Brain microvascular endothelial cell (primary cell): ENCODE results near the gene ATP1A4.
"Not testable (repeated sequence)": the region's sequence is repeated elsewhere in the genome, so short reads cannot be mapped to it uniquely, and the experiment has no call there.

Experiments used
- DNase-seq: peaks from one replicate; pipeline ENCODE4 v3.0.0-alpha.2; 2020
- H3K27ac ChIP-seq: fragments of 250-450 bp; sonication (Bioruptor Pico); 2 replicates; pipeline ENCODE4 v1.5.1; 2020; ENCODE audit warnings: mild to moderate bottlenecking, moderate library complexity
- H3K27me3 ChIP-seq: fragments of 250-450 bp; sonication (Bioruptor Pico); replicated peaks from 2 replicates; pipeline ENCODE4 v1.5.1; 2020; ENCODE audit warnings: mild to moderate bottlenecking
- H3K36me3 ChIP-seq: fragments of 250-450 bp; sonication (Bioruptor Pico); replicated peaks from 2 replicates; pipeline ENCODE4 v1.5.1; 2020; ENCODE audit warnings: mild to moderate bottlenecking
- H3K4me3 ChIP-seq: 2 replicates; pipeline ENCODE4 v1.5.1; 2011; ENCODE audit warnings: low read depth, mild to moderate bottlenecking, control low read depth, low read length, moderate library complexity
- in situ Hi-C: cut with HindIII; loops from 2 replicates; pipeline ENCODE4 v1.10.0; 2017; ENCODE audit warnings: low sequenced_read_pairs, low pct_ligation_motif_present
- TF ChIP-seq, protein P1 (sequence below): IDR thresholded peaks from 2 replicates; pipeline ENCODE4 v1.5.1; 2011; ENCODE audit warnings: low read depth, mild to moderate bottlenecking, moderate library complexity, low read length, control low read depth, inconsistent platforms; ENCODE audit errors: missing control alignments

The ATP1A4 gene

GRCh38 chr1:160125746-160126145 is 25.7 kb upstream of the ATP1A4 start:
- DNase-seq, result peak; percentile 27
- H3K27ac ChIP-seq, result no peak overlapping the region
- no peaks in the 10 kb centered on the region for H3K36me3 ChIP-seq
- H3K27me3 ChIP-seq, result no peaks in the 10 kb centered on the region
- H3K4me3 ChIP-seq, result no peak overlapping the region
- TF ChIP-seq, protein P1, sequence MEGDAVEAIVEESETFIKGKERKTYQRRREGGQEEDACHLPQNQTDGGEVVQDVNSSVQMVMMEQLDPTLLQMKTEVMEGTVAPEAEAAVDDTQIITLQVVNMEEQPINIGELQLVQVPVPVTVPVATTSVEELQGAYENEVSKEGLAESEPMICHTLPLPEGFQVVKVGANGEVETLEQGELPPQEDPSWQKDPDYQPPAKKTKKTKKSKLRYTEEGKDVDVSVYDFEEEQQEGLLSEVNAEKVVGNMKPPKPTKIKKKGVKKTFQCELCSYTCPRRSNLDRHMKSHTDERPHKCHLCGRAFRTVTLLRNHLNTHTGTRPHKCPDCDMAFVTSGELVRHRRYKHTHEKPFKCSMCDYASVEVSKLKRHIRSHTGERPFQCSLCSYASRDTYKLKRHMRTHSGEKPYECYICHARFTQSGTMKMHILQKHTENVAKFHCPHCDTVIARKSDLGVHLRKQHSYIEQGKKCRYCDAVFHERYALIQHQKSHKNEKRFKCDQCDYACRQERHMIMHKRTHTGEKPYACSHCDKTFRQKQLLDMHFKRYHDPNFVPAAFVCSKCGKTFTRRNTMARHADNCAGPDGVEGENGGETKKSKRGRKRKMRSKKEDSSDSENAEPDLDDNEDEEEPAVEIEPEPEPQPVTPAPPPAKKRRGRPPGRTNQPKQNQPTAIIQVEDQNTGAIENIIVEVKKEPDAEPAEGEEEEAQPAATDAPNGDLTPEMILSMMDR, result no peak
- in situ Hi-C loops, result no loop called here

GRCh38 chr1:160126342-160126741 is 25.1 kb upstream of the ATP1A4 start:
- H3K27ac ChIP-seq, in situ Hi-C loops, DNase-seq, H3K27me3 ChIP-seq, H3K36me3 ChIP-seq, H3K4me3 ChIP-seq: not testable (repeated sequence)

- H3K36me3 ChIP-seq, result no peaks in the 10 kb centered on the region
- no peak overlapping the region for H3K27ac ChIP-seq
- no peaks in the 10 kb centered on the region for H3K27me3 ChIP-seq
- DNase-seq, result no peak
- TF ChIP-seq, protein P1, result no peak
- in situ Hi-C loops, result no loop called here
- H3K4me3 ChIP-seq, result no peak overlapping the region
Measured at GRCh38 chr1:160127381-160127780, 24.0 kb upstream of the ATP1A4 start.

GRCh38 chr1:160127865-160128523 is 23.4 kb upstream of the ATP1A4 start:
- TF ChIP-seq, protein P1, result no peak
- peak; percentile 45 for DNase-seq
- Histone ChIP-seq H3K27me3 (no peaks in the 10 kb centered on the region), H3K4me3 (no peak overlapping the region), H3K27ac (no peak overlapping the region), H3K36me3 (no peaks in the 10 kb centered on the region)
- in situ Hi-C loops, result no loop called here

- H3K27me3 ChIP-seq, result no peaks in the 10 kb centered on the region
- TF ChIP-seq, protein P1, result no peak
- in situ Hi-C loops, result no loop called here
- DNase-seq, result no peak
- H3K36me3 ChIP-seq, result no peaks in the 10 kb centered on the region
- H3K27ac ChIP-seq, result no peak overlapping the region
- H3K4me3 ChIP-seq, result no peak overlapping the region
Measured at GRCh38 chr1:160128636-160129035, 22.8 kb upstream of the ATP1A4 start.

DNA sequence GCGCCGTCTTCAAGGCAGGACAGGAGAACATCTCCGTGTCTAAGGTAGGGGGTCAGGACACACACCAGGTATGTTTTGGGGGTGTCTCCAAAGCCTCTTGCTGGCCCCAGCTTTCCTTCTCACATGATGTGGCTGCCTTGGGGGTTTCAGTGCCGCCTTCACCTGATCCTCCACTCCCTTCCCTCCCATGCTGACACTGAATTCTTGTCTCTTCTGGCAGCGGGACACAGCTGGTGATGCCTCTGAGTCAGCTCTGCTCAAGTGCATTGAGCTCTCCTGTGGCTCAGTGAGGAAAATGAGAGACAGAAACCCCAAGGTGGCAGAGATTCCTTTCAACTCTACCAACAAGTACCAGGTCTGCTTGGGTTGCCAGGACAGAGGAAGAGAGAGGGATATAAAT is 22.4 kb upstream of the ATP1A4 start:
- no peak overlapping the region for H3K27ac ChIP-seq
- no peaks in the 10 kb centered on the region for H3K36me3 ChIP-seq
- TF ChIP-seq, protein P1, result no peak
- H3K4me3 ChIP-seq, result no peak overlapping the region
- H3K27me3 ChIP-seq, result no peaks in the 10 kb centered on the region
- DNase-seq, result no peak
- in situ Hi-C loops, result no loop called here
